ENCODE data around the gene RAB4A. TPM values are rescaled to one million over a fixed set of nuclear protein-coding genes. Genes with fewer than 3 reads are reported as not detected.
A peak's percentile ranks its signal among the peaks of the same experiment; 100 is the strongest.

Gene RAB4A
- total and polyA plus RNA-seq, 2 of the 13 experiments (the other 11 are each of a cell fraction or from before 2014, with no cell fraction given), result 56.0 to 80.1 TPM

DNA sequence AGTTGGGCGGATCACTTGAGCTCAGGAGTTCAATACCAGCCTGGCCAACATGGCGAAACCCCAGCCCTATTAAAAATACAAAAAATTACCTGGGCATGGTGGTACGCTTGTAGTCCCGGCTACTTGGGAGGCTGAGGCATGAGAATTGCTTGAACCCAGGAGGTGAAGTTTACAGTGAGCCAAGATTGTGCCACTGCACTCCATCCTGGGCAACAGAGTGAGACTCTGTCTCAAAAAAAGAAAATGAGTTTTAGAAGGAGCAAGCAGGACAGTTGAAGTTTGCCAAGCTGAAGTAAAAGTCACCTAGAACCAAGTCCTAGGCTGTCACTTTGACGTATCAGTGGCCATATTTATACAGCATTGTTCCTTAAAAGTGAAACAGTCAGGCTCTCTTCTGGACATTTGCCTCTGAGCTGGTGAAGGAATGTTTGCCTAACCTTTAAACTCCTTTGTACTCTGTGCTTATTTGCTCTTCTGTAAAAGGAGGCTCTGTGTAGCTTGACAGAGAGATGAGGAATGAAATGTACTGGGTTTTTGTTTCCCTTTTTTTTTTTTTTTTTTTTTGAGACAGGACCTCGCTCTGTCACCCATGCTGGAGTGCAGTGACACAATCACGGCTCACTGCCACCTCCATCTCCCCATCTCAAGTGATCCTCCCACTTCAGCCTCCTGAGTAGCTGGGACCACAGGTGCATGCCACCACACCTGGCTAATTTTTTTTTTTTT lies 2.8 kb downstream of the RAB4A start (continued):
- TF ChIP-seq, protein P1, sequence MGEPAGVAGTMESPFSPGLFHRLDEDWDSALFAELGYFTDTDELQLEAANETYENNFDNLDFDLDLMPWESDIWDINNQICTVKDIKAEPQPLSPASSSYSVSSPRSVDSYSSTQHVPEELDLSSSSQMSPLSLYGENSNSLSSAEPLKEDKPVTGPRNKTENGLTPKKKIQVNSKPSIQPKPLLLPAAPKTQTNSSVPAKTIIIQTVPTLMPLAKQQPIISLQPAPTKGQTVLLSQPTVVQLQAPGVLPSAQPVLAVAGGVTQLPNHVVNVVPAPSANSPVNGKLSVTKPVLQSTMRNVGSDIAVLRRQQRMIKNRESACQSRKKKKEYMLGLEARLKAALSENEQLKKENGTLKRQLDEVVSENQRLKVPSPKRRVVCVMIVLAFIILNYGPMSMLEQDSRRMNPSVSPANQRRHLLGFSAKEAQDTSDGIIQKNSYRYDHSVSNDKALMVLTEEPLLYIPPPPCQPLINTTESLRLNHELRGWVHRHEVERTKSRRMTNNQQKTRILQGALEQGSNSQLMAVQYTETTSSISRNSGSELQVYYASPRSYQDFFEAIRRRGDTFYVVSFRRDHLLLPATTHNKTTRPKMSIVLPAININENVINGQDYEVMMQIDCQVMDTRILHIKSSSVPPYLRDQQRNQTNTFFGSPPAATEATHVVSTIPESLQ (CRISPR knock-in tag; conservative IDR thresholded peaks at IDR 0.05), result no peak
- TF ChIP-seq CREM (IDR thresholded peaks at IDR 0.05) (peak; percentile 83), CREM (CRISPR knock-in tag; IDR thresholded peaks at IDR 0.05) (no peak), NCOA1 (CRISPR knock-in tag; IDR thresholded peaks at IDR 0.05) (no peak), ZNF24 (IDR thresholded peaks at IDR 0.05) (no peak), NR2F1 (CRISPR knock-in tag; IDR thresholded peaks at IDR 0.05) (peak; percentile 61 to 78; a peak in 3 of 4 replicates), ZBTB38 (CRISPR knock-in tag; IDR thresholded peaks at IDR 0.05) (no peak), IKZF1 (IDR thresholded peaks at IDR 0.05) (no peak), SPEN (CRISPR knock-in tag; IDR thresholded peaks at IDR 0.05; ENCODE audit: low read depth) (no peak), PAX8 (CRISPR knock-in tag; IDR thresholded peaks at IDR 0.05; ENCODE audit: borderline replicate concordance) (no peak), JDP2 (CRISPR knock-in tag; IDR thresholded peaks at IDR 0.05; ENCODE audit: borderline replicate concordance) (no peak), RNF2 (conservative IDR thresholded peaks at IDR 0.05; ENCODE audit: low read depth) (no peak), NFKB2 (CRISPR knock-in tag; IDR thresholded peaks at IDR 0.05; ENCODE audit: borderline replicate concordance) (no peak)
- TF ChIP-seq, protein P2, sequence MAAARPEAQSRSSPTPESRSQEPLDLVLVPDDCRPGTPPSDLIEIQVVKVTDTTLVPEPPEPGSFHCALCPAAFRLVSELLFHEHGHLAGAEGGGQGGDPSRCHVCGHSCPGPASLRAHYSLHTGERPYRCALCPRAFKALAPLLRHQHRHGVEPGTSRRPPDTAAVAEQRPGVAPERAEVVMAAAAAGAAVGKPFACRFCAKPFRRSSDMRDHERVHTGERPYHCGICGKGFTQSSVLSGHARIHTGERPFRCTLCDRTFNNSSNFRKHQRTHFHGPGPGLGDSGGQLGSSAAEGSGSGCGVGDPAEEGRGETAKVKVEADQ (CRISPR knock-in tag; IDR thresholded peaks at IDR 0.05; ENCODE audit: borderline replicate concordance), result no peak
- TF ChIP-seq, protein P3, sequence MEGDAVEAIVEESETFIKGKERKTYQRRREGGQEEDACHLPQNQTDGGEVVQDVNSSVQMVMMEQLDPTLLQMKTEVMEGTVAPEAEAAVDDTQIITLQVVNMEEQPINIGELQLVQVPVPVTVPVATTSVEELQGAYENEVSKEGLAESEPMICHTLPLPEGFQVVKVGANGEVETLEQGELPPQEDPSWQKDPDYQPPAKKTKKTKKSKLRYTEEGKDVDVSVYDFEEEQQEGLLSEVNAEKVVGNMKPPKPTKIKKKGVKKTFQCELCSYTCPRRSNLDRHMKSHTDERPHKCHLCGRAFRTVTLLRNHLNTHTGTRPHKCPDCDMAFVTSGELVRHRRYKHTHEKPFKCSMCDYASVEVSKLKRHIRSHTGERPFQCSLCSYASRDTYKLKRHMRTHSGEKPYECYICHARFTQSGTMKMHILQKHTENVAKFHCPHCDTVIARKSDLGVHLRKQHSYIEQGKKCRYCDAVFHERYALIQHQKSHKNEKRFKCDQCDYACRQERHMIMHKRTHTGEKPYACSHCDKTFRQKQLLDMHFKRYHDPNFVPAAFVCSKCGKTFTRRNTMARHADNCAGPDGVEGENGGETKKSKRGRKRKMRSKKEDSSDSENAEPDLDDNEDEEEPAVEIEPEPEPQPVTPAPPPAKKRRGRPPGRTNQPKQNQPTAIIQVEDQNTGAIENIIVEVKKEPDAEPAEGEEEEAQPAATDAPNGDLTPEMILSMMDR (CRISPR knock-in tag; IDR thresholded peaks at IDR 0.05), result no peak
- TF ChIP-seq, protein P4, sequence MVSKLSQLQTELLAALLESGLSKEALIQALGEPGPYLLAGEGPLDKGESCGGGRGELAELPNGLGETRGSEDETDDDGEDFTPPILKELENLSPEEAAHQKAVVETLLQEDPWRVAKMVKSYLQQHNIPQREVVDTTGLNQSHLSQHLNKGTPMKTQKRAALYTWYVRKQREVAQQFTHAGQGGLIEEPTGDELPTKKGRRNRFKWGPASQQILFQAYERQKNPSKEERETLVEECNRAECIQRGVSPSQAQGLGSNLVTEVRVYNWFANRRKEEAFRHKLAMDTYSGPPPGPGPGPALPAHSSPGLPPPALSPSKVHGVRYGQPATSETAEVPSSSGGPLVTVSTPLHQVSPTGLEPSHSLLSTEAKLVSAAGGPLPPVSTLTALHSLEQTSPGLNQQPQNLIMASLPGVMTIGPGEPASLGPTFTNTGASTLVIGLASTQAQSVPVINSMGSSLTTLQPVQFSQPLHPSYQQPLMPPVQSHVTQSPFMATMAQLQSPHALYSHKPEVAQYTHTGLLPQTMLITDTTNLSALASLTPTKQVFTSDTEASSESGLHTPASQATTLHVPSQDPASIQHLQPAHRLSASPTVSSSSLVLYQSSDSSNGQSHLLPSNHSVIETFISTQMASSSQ (IDR thresholded peaks at IDR 0.05; ENCODE audit: low read depth), result peak; percentile 66; the same call in 1 of the 2 replicates
- TF ChIP-seq, protein P4 (CRISPR knock-in tag; IDR thresholded peaks at IDR 0.05; ENCODE audit: borderline replicate concordance), result no peak; the same call in 1 of the 2 replicates
- TF ChIP-seq, protein P5, sequence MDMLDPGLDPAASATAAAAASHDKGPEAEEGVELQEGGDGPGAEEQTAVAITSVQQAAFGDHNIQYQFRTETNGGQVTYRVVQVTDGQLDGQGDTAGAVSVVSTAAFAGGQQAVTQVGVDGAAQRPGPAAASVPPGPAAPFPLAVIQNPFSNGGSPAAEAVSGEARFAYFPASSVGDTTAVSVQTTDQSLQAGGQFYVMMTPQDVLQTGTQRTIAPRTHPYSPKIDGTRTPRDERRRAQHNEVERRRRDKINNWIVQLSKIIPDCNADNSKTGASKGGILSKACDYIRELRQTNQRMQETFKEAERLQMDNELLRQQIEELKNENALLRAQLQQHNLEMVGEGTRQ (IDR thresholded peaks at IDR 0.05; ENCODE audit: low read depth, low read length), result no peak
- TF ChIP-seq, protein P5 (CRISPR knock-in tag; IDR thresholded peaks at IDR 0.05; ENCODE audit: borderline replicate concordance), result no peak

All from HepG2 (cell line).